GM12874 (cell line): ENCODE data around the gene LTC4S.

Experiments used
- TF ChIP-seq, protein P1 (sequence below): IDR thresholded peaks from 2 replicates; pipeline ENCODE4 v1.5.1; 2011; ENCODE audit warnings: low read depth, mild to moderate bottlenecking, control low read depth, low read length, moderate library complexity; ENCODE audit not compliant: insufficient read depth

LTC4S gene, protein sequence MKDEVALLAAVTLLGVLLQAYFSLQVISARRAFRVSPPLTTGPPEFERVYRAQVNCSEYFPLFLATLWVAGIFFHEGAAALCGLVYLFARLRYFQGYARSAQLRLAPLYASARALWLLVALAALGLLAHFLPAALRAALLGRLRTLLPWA

DNA sequence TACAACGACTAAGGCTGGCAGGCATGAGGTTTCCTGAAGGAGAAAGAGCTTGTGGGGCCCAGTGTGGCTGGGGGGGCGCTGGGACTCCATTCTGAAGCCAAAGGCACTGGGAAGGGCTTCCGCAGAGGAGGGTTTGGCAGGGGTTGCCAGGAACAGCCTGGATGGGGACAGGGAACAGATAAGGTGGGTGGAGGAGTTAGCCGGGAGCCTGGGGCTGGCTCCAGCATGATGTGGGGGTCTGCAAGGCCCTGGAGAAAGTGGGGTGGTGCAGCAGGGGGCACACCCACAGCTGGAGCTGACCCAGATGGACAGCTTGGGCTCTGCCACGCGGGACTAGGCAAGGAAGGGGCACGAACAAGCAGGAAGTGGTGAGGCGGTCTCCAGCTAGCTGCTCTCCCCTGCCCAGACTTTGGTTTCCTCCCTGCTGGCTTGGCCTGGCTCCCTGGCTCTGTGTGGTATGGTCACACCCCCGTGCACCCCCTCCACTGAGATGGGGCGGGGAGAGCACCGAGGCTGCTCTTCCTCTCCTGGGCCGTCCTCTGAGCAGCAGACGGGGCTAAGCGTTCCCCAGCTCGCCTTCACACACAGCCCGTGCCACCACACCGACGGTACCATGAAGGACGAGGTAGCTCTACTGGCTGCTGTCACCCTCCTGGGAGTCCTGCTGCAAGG is at the start of gene LTC4S:
LTC4S (plus strand) TSS at position 519 of the 672 bp plus-strand sequence; CDS start at position 614, 95 bp downstream.
- TF ChIP-seq, protein P1, sequence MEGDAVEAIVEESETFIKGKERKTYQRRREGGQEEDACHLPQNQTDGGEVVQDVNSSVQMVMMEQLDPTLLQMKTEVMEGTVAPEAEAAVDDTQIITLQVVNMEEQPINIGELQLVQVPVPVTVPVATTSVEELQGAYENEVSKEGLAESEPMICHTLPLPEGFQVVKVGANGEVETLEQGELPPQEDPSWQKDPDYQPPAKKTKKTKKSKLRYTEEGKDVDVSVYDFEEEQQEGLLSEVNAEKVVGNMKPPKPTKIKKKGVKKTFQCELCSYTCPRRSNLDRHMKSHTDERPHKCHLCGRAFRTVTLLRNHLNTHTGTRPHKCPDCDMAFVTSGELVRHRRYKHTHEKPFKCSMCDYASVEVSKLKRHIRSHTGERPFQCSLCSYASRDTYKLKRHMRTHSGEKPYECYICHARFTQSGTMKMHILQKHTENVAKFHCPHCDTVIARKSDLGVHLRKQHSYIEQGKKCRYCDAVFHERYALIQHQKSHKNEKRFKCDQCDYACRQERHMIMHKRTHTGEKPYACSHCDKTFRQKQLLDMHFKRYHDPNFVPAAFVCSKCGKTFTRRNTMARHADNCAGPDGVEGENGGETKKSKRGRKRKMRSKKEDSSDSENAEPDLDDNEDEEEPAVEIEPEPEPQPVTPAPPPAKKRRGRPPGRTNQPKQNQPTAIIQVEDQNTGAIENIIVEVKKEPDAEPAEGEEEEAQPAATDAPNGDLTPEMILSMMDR = no peak

DNA sequence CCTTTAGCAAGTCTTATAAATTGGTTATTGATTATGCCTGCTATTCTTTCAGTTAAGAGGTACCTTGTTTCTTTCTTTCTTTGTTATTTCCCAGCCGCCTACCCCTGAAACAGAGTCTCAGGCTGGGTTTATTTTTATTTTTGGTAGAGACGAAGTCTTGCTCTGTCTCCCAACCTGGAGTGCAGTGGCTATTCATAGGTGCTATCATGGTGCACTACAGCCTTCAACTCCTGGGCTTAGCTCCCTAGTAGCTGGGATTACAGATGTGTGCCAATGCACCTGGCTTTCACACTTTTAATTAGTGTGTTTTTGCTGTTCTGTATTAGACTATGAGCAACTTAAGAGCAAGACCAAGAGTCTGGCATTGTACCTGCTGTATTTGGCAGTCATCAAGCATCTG is 46.9 kb upstream of the LTC4S start:
- TF ChIP-seq, protein P1 = no peak

DNA sequence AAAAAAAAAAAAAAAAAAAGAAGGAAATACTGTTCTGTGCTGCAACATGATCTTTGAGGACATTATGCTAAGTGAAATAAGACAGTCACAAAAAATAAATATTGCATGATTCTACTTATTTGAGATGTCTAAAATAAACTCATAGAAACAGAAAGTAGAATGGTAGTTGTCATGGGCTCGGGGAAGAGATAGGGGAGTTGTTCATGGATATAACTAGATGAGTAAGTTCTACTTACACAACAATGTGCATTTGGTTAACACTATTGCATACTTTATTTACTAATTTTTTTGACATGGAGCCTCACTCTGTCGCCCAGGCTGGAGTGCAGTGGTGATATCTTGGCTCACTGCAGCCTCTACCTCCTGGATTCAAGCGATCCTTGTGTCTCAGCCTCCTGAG is 46.0 kb upstream of the LTC4S start:
- TF ChIP-seq, protein P1 = no peak

DNA sequence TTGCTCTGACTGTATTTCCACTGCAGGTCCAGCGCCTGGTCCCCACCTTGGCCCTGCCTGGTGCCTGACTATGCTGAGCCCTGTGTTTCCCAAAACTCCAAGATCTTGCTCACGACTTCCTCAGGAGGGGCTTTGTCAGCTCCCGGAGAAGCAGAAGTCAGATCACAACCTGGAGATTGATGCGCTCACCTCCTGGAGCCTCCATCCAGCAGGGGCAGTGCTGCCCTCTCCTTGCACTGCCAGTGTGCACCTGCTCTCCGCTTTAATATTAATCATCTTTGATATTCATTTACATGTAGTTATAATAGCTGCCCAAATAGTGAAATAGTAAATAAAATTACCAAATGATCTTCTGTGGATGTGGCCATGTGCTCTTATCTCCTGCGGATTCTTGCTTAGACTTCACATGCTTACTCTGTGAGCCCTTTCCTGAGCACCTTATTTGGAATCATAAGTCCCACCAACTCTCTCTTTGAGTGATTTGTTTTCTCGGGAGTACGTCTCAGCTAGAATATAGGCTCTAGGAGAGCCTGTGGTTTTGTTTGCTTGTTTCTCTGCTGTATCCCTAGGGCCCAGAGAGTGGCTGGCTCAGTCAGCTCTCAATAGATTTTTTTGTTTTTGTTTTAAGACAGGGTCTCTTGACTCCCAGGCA is 43.8 kb upstream of the LTC4S start:
- TF ChIP-seq, protein P1 = no peak

DNA sequence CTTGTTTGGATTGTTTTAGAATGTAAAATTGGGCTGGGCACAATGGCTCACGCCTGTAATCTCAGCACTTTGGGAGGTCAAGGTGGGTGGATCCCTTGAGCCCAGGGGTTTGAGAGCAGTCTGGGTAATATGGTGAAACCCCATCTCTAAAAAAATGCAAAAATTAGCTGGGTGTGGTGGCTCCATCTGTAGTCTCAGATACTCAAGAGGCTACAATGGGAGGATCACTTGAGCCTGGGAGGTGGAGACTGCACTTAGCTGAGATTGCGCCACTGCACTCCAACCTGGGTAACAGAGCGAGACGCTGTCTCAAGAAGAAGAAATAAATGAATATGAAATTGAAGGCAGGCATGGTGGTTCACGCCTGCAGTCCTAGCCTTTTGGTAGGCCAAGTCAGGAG is 39.8 kb upstream of the LTC4S start:
- TF ChIP-seq, protein P1 = no peak

DNA sequence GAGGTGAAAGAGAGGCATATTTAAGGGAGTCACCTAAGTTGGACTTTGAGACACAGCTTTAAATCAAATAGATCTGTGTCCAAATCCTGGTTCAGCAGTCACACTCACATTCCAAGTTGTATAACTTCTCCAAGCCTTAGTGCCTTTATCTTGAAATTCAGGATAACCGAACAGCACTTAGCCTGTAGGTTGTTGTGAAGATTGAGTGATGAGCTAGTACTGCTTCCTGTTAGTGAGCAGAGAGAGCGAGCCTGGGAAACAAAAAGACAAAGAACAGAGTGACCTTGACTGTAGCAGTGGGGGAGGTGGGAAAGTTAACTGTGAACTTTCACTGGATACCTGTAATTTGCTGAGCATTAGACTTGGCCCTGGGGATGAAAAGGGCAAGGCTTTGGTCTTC is 38.8 kb upstream of the LTC4S start:
- TF ChIP-seq, protein P1 = no peak

DNA sequence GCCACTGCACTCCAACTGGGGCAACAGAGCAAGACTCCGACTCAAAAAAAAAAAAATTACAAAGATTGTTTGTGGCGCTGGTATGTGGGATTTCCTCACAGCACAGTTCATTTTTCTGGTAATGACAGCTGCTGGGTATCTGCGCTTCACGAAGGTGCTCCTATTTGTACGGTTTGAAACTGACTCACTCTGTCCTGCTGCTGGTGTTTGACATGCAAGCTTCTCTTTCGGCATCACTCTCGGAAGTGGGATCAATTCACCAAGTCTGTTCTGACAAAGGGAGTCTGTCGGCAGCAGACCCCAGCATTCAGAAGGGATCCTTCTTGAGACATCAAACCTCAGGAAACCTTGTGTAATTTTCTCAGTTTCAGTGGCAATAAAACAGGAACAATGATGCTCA is 34.8 kb upstream of the LTC4S start:
- TF ChIP-seq, protein P1 = no peak
